ENCODE data around the gene GRAMD2B.
"Not testable (repeated sequence)": the region's sequence is repeated elsewhere in the genome, so short reads cannot be mapped to it uniquely, and the experiment has no call there.

Gene GRAMD2B

DNA sequence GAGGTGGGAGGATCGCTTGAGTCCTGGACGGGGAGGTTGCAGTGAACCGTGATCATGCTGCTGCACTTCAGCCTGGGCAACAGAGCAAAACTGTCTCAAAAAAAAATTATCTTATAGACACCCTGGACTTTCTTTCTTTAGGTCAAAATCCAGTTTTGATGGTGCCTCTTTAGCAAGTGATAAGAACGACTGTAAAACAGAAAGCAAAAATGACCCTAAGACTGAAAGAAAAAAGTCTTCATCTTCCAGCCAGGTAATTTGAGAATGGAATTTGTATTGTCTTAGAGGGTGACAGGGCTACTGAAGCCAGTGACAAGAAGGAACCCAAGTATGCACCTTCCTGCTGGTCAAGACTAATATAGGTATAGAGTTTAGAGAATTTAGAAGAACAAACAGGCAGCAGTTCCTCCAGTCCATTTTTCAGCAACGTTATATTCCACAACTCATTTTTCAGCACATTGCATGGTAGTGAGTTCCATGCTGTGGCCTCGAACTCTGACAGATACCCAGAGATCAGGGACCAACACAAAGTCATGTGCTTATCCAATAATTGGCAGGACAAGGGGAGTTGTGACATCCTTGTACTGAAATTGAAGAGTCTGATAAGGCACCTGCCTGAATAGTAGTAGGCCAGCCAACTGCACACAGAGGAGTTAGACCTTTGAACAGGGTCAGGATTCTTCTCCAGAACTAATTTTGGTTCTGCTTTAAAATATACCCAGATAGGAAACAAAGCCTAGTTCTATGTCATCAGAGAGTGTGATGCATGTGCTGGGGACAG is 46.5 kb downstream of the GRAMD2B start:
- H3K4me3 ChIP-seq (ENCODE audit: low read length), result no peak overlapping the region
- no peak overlapping the region for H3K9ac ChIP-seq (ENCODE audit: low read length)
- no peaks in the 10 kb centered on the region for H3K27me3 ChIP-seq (replicated peaks; ENCODE audit: insufficient read depth, low read length)
- no peaks in the 10 kb centered on the region for H3K9me2 ChIP-seq (replicated peaks; ENCODE audit: insufficient read depth, low read length)
- H3K36me3 ChIP-seq (replicated peaks; ENCODE audit: insufficient read depth, low read length), result no peaks in the 10 kb centered on the region
- no peaks in the 10 kb centered on the region for H3K9me3 ChIP-seq (replicated peaks; ENCODE audit: insufficient read depth, low read length)
- H3F3A ChIP-seq (ENCODE audit: insufficient read depth, low read length), result no peaks in the 10 kb centered on the region
- H3K27ac ChIP-seq (ENCODE audit: low read length), result no peak overlapping the region
- TF ChIP-seq EZH2 (optimal IDR thresholded peaks at IDR 0.05; ENCODE audit: low read depth, low read length) (no peak), EZH2phosphoT487 (IDR thresholded peaks at IDR 0.05; ENCODE audit: low read length) (no peak)
- TF ChIP-seq, protein P1, sequence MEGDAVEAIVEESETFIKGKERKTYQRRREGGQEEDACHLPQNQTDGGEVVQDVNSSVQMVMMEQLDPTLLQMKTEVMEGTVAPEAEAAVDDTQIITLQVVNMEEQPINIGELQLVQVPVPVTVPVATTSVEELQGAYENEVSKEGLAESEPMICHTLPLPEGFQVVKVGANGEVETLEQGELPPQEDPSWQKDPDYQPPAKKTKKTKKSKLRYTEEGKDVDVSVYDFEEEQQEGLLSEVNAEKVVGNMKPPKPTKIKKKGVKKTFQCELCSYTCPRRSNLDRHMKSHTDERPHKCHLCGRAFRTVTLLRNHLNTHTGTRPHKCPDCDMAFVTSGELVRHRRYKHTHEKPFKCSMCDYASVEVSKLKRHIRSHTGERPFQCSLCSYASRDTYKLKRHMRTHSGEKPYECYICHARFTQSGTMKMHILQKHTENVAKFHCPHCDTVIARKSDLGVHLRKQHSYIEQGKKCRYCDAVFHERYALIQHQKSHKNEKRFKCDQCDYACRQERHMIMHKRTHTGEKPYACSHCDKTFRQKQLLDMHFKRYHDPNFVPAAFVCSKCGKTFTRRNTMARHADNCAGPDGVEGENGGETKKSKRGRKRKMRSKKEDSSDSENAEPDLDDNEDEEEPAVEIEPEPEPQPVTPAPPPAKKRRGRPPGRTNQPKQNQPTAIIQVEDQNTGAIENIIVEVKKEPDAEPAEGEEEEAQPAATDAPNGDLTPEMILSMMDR (IDR thresholded peaks at IDR 0.05; ENCODE audit: low read length), result no peak
- no peaks in the 10 kb centered on the region for H4K20me1 ChIP-seq (ENCODE audit: insufficient read depth, low read length)
- H3K79me2 ChIP-seq (ENCODE audit: low read length), result no peaks in the 10 kb centered on the region
- H3K4me1 ChIP-seq (ENCODE audit: low read length), result peaks cover under 1% of the 10 kb centered on the region; the same call in 1 of the 2 replicates
- no peak for DNase-seq
- H2AFZ ChIP-seq (ENCODE audit: low read length), result no peak overlapping the region
- no peak overlapping the region for H3K4me2 ChIP-seq (ENCODE audit: low read depth, low read length)

- H2AFZ ChIP-seq (ENCODE audit: low read length); H3K9me2 ChIP-seq (replicated peaks; ENCODE audit: insufficient read depth, low read length); H3K4me1 ChIP-seq (ENCODE audit: low read length); H4K20me1 ChIP-seq (ENCODE audit: insufficient read depth, low read length); H3K9ac ChIP-seq (ENCODE audit: low read length); H3K4me3 ChIP-seq (ENCODE audit: low read length); DNase-seq; H3K36me3 ChIP-seq (replicated peaks; ENCODE audit: insufficient read depth, low read length); H3K27me3 ChIP-seq (replicated peaks; ENCODE audit: insufficient read depth, low read length); H3K9me3 ChIP-seq (replicated peaks; ENCODE audit: insufficient read depth, low read length); H3K4me2 ChIP-seq (ENCODE audit: low read depth, low read length); H3K79me2 ChIP-seq (ENCODE audit: low read length); H3K27ac ChIP-seq (ENCODE audit: low read length); H3F3A ChIP-seq (ENCODE audit: insufficient read depth, low read length): not testable (repeated sequence)
Observed at GRCh38 chr5:126470529-126470928, 47.3 kb downstream of the GRAMD2B start.

DNA sequence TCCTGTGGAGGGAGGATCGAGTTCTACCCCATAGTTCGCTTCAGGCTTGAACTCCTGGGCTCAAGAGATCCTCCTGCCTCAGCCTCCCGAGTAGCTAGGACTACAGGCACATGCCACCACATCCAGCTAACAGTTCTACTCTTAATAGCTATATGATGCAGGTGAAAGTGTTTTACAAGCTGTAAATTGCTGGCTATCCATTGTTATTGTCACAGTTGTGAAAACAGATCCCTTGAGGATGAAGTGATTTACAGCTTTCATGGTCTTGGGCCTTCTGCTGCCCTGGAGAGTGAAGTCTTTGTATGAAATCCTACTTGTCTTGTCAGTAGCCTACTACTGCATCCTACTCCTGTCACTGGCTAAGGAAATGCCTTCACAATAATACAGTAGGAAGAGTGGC is 48.0 kb downstream of the GRAMD2B start:
- Histone ChIP-seq H3K9me3 (replicated peaks; ENCODE audit: insufficient read depth, low read length) (no peaks in the 10 kb centered on the region), H3K4me1 (ENCODE audit: low read length) (no peaks in the 10 kb centered on the region), H3K4me2 (ENCODE audit: low read depth, low read length) (no peak overlapping the region), H3K36me3 (replicated peaks; ENCODE audit: insufficient read depth, low read length) (no peaks in the 10 kb centered on the region), H4K20me1 (ENCODE audit: insufficient read depth, low read length) (no peaks in the 10 kb centered on the region), H3F3A (ENCODE audit: insufficient read depth, low read length) (no peaks in the 10 kb centered on the region), H3K79me2 (ENCODE audit: low read length) (no peaks in the 10 kb centered on the region), H3K27ac (ENCODE audit: low read length) (no peak overlapping the region), H2AFZ (ENCODE audit: low read length) (no peak overlapping the region), H3K27me3 (replicated peaks; ENCODE audit: insufficient read depth, low read length) (no peaks in the 10 kb centered on the region), H3K4me3 (ENCODE audit: low read length) (no peak overlapping the region), H3K9me2 (replicated peaks; ENCODE audit: insufficient read depth, low read length) (no peaks in the 10 kb centered on the region), H3K9ac (ENCODE audit: low read length) (no peak overlapping the region)
- DNase-seq, result no peak
- TF ChIP-seq, protein P1 (IDR thresholded peaks at IDR 0.05; ENCODE audit: low read length), result no peak
- TF ChIP-seq EZH2phosphoT487 (IDR thresholded peaks at IDR 0.05; ENCODE audit: low read length), result no peak
- TF ChIP-seq EZH2 (optimal IDR thresholded peaks at IDR 0.05; ENCODE audit: low read depth, low read length), result no peak

- no peak for DNase-seq
- H3K79me2 ChIP-seq (ENCODE audit: low read length), result no peaks in the 10 kb centered on the region
- H3K27ac ChIP-seq (ENCODE audit: low read length), result no peak overlapping the region
- H3K9ac ChIP-seq (ENCODE audit: low read length), result no peak overlapping the region
- no peaks in the 10 kb centered on the region for H3K27me3 ChIP-seq (replicated peaks; ENCODE audit: insufficient read depth, low read length)
- no peaks in the 10 kb centered on the region for H4K20me1 ChIP-seq (ENCODE audit: insufficient read depth, low read length)
- H3K4me1 ChIP-seq (ENCODE audit: low read length), result no peaks in the 10 kb centered on the region
- H3K4me3 ChIP-seq (ENCODE audit: low read length), result no peak overlapping the region
- H3K4me2 ChIP-seq (ENCODE audit: low read depth, low read length), result no peak overlapping the region
- TF ChIP-seq EZH2 (optimal IDR thresholded peaks at IDR 0.05; ENCODE audit: low read depth, low read length) (no peak), EZH2phosphoT487 (IDR thresholded peaks at IDR 0.05; ENCODE audit: low read length) (no peak)
- TF ChIP-seq, protein P1 (IDR thresholded peaks at IDR 0.05; ENCODE audit: low read length), result no peak
- H3F3A ChIP-seq (ENCODE audit: insufficient read depth, low read length), result no peaks in the 10 kb centered on the region
- H3K9me3 ChIP-seq (replicated peaks; ENCODE audit: insufficient read depth, low read length), result no peaks in the 10 kb centered on the region
- no peak overlapping the region for H2AFZ ChIP-seq (ENCODE audit: low read length)
- no peaks in the 10 kb centered on the region for H3K36me3 ChIP-seq (replicated peaks; ENCODE audit: insufficient read depth, low read length)
- no peaks in the 10 kb centered on the region for H3K9me2 ChIP-seq (replicated peaks; ENCODE audit: insufficient read depth, low read length)
Observed at GRCh38 chr5:126471875-126472537, 48.8 kb downstream of the GRAMD2B start.
